Left colon (tissue), 2 donors: ENCODE data around the gene CMTM2. TPM values are rescaled to one million over a fixed set of nuclear protein-coding genes. Genes with fewer than 3 reads are reported as not detected.

Experiments
- ATAC-seq: fragments of 200-7000 bp; cut with Tn5 transposase; one replicate; pipeline ENCODE4 v1.9.1; 2020; ENCODE audit warnings: mild to moderate bottlenecking, moderate library complexity
- DNase-seq, 2 donors: peaks; one replicate each; pipeline ENCODE4 v3.0.0-alpha.2; 2020
- intact Hi-C, 2 donors: fragments of 100-400 bp; cut with DNase I in 1 of 2; cut with micrococcal nuclease in 1 of 2; formaldehyde crosslinking; loops; one replicate each; pipeline versions ENCODE4 v1.11.2 to v1.14.0; 2022; cut with DNase I, micrococcal nuclease
- long read RNA-seq: library from polyadenylated mRNA; unstranded; transcript quantifications from one replicate; pipeline ENCODE4 v2.0.0, GENCODE V29; 2021
- total RNA-seq, 2 donors: library from RNA; stranded (reverse); fragmentation: NEBNext Ultra II Directional; extraction: Animal tissue kit (Norgen Biotek cat#: 25700); gene quantifications; one replicate each; pipeline ENCODE4 v1.2.1, GENCODE V29; 2021
- donor health status: DM: no; HTN: no; CAD: no.
- donor health status: DM: yes; HTN: yes; CAD: no.

CMTM2 gene, protein sequence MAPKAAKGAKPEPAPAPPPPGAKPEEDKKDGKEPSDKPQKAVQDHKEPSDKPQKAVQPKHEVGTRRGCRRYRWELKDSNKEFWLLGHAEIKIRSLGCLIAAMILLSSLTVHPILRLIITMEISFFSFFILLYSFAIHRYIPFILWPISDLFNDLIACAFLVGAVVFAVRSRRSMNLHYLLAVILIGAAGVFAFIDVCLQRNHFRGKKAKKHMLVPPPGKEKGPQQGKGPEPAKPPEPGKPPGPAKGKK
- total RNA-seq = not detected
- long read RNA-seq, partial matches to known transcripts = 3 of 3 reads
- long read RNA-seq, other reads (novel, unspliced or antisense) = 0 of 3 reads

DNA sequence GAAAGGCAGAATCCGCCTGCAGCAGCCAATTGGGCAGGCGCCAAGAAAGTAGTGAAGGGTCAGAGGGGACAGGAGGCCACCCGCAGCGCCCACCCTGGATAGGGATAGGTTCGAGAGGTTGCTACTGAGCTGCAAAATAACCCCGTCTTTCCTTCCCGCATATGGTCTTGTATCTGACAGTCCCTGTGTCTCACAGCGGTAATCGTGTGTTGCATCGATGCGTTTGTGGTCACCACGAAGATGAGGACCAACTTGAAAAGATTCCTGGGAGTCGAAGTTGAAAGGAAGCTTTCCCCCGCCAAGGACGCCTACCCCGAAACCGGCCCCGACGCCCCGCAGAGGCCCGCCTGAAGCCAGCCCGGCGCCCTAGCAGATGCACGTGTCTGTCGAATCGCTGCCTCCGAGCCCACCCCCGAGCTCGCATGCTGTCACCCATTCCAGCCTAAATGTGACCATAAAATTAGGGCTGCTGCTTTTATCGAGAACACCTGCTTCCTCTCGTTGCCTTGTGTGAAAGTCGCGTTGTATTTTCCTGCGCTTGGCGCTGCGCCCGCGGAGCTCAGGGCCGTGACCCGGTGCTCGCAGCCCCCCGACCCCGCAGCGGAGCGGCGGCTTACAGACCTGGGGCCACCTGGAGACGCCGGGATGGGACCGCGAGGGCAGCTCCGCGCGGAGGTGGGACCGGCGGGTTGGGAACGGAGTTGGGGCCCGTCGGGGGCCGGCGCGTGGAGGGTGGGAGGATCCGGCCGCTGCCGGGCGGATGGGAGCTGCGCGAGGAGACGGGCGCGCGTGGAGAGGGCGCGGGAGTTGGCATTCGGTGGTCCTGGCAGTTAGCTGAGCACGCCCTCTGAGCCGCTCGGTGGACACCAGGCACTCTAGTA is at the start of gene CMTM2:
CMTM2 (plus strand) TSS at position 813 of the 881 bp plus-strand sequence. CDS start 145 bp downstream, outside the sequence.
- intact Hi-C loops = no loop called here
- peak; percentile 31 for ATAC-seq
- peak in 1 of 2 donors; percentile 21 for DNase-seq

DNA sequence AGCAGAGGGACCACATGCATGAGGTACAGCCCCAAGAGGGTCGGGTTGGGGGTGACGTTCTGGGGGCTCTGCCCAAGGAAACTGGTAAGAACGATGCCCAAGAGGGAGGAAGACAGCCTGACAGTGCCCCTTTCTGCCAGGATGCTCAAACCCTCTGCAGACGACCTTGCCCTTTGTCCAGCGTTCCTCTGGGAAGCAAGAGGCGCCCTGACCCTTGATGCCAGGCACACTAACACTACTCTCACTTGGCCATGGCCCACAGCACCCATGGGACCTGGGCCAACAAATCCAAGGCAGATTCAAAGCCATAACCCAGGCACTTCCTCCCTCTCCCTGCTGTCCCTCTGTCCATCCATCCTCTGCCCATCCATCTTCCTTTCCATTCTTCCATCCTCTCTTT is 49.8 kb upstream of the CMTM2 start:
- DNase-seq = no peak
- intact Hi-C loops = no loop called here
- ATAC-seq = no peak

DNA sequence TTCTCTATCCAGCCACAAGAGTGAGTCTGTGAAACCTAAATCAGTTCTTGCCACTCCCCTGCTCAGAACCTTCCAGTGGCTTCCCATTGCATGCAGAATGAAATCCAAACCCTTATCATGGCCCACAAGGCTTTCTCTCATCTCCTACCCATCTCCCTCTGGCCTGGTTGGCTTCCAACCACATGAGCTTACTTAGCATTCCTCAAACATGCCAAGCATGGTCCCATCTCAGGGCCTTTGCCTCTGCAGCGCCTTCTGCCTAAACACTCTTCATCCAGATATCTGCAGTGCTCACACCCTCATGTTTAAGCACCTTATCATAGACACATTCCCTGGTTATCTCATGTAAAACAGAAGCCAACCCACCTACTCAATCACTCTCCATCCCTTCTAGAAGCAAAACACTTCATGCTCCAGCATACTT is 44.9 kb upstream of the CMTM2 start:
- no peak for ATAC-seq
- intact Hi-C loops = no loop called here
- DNase-seq = no peak

DNA sequence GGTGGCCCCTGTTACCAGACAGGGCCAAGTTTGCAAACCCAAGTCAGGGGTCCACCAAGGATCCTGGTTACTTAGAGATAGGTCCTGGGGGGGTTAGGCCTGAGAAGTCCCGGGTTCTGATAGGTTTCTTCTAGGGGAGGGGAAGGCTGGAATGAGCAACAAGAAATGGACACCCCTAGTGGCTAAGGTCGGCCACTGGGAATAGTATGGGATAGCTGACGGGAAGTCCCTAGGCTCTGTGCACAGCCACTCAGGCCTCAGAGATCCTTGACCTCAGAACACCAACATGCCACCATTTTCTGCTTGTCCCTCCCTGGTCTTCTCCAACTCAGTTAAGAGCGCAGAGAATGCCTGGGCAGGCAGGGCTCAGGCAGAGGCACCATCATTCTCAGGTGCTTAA is 42.7 kb upstream of the CMTM2 start:
- intact Hi-C loops = no loop called here

DNA sequence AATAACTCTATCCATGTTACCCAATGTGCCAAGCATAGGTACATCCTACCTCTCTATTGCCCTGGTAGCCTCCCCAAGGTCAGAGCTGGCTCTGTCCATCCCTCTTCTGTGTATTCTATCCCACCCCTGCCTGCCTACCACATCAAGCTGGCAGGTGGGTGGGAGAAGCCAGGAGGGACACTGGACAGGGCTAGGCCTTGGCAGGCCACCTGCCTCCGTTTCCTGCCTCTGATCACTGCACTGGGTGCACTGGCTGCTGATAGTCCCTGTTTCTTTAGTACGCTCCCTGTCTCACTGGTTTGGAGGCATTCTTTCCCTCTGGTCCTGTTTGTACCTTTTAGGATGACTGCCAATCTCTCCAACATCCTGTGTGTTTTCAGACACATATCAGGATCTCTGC is 42.0 kb upstream of the CMTM2 start:
- intact Hi-C loops = no loop called here
- DNase-seq (no peak), ATAC-seq (no peak)

More for the DNA sequence above, 42.7 kb upstream of the CMTM2 start:
- ATAC-seq = no peak
- no peak for DNase-seq

DNA sequence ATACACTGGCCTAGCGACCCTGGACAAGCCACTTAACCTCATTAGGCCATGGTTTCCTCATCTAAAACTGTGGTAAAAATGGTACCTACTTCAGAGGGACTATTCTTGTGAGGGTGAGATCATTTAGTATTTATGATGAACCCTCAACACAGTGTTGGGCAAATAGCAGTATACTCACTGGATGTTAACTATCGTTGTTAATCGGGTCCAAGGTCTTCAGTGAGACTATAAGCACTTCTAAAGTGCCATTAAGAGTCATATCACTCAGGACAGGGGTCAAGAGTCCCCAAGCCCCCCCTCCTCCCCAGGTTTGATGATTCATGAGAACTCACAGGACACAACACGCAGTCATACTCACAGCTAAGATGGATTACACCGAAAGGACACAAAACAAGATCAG is 40.4 kb upstream of the CMTM2 start:
- ATAC-seq = peak; percentile 64
- intact Hi-C loops = no loop called here
- no peak for DNase-seq

DNA sequence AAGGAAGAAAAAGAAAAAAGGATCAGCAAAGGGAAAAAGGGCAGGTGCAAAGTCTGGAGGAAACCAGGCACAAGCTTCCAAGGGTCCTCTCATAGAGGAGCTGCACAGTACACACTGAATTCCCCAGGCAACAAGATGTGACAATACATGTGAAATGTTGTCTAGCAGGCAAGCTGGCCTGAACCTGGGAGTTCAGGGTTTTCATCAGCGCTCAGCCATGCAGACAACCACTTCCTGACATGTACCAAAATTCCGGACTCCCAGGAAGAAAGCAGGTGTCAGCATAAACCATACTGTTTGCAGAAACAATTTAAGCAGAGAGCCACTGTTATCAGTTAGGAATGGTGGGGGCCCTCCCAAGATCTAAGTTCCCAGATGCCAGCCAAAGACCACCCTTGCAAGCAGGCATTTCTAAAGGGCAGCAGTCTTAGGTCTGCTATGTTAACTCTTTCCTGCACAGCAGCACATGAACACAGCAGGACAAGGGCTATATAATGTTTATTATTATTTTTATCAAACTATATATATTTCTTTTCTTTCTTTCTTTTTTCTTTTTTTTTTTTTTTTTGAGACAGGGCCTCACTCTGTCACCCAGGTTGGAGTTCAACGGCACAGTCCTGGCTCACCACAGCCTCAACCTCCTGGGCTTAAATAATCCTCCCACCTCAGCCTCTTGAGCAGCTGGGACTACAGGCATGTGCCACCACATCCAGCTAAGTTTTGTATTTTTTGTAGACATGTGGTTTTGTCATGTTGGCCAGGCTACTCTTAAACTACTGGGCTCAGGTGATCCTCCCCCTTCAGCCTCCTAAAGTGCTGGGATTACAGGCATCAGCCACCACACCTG is 39.4 kb upstream of the CMTM2 start:
- no peak for ATAC-seq
- intact Hi-C loops = no loop called here
- no peak for DNase-seq

DNA sequence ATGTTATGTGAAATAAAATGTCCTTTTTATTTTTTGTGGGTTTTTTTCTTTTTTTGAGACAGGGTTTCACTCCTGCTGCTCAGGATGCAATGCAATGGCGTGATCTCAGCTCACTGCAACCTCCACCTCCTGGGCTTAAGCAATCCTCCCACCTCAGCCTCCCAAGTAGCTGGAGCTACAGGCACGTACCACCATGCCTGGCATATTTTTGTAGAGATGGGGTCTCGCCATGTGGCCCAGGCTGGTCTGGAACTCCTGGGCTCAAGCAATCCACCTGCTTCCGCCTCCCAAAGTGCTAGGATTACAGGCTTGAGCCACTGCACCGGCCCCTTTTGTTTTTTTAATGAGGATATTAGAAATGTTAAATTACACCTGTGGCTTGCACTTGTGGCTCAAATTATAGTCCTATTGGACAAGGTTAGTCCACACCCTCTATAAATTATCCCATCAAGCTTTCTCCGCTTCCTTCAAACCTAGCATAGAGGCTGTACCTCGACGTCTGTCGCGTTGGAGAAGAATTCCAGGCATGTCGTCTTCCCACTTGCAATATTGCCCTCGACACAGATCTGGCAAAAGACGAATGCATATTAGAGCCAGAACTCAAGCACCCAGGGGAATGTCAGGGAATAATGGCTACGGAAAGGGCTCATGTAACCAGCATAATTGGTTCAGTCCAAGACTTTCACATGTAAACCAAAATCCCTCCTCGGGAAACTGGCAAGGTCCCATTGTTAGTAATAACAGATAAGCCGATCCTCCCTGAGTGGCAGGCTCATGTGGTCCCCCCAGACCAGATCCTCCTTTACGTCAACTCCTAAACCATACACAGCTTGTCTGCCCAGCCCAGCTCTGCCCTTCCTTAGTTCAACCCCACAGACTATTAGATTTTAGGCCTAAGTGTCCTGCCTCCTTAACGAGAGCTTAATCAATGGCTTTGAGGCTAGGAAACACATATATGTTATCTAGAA is 37.6 kb upstream of the CMTM2 start:
- intact Hi-C loops = no loop called here
- no peak for ATAC-seq
- DNase-seq = no peak

DNA sequence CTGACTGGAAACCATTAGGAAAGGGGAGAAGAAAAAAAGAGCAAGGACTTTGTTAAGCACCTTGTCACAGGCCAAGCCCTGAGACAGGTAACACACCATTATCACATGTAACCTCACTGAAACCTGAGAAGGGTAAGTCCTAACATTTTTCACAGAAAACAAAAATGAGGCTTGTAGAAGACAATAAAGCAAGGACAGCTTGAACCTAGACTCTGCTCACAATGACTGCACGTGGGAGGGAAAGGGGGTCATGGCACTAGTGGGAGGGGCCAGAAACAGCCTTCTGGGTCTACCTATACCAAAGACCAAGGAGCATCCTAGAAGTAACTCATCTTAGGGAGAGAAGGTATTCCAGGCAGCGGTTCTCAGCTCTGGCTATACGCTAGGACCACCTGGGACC is 36.9 kb upstream of the CMTM2 start:
- DNase-seq (no peak), ATAC-seq (no peak)
- intact Hi-C loops = no loop called here

DNA sequence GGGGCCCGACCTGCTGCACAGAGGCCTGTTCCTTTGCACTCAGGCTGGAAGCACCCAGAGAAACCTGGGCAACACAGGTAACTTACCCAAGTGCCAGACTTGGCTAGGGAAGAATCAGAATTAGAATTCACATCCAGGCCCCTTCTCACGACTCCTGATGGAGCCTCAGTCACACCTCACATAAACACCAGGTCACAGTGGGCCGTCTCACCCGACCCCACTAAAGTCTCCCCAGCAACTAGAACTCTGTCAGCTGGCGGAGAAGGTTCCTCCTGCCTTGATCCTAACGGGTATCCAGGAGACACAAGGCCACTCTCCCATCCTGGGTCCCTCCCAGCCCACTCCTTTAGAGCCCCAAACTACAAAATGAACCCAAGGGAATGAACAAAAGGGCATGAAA is 35.7 kb upstream of the CMTM2 start:
- no peak for ATAC-seq
- no peak for DNase-seq
- intact Hi-C loops = no loop called here

DNA sequence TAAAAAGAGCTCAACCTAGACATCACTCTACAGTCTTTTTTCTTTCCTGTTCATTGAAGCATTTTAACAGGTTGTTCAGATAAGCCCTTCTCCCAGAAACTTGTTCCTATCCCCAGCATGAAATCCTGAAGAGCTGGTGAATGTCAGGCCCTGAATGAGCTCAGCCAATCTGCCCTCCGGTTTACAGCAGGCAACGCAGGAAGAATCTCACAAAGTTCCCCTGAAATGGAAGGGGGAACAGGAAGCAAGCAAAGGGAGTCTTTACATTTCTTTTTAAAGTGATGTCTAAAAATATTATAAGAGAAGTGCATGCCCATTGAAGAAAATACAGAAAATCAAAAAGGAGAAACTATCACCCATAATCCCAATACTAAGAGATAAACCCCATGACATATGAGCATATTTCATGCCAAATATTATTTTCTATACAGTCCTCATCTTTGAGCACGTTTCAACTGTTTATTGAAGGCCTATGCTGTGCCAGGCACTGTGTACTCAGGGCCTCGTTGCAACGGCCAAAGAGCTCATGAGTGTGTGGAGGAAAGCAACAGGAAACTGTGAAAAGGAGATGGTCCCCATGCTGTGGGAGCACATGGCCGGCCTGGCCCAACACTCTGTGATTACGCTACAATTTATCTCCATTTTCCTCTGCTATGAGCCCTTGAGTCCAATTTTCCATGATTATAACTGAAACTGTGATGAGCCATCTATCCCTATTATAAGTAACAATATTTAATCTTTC is 35.1 kb upstream of the CMTM2 start:
- no peak for ATAC-seq
- intact Hi-C loops = no loop called here
- no peak for DNase-seq

DNA sequence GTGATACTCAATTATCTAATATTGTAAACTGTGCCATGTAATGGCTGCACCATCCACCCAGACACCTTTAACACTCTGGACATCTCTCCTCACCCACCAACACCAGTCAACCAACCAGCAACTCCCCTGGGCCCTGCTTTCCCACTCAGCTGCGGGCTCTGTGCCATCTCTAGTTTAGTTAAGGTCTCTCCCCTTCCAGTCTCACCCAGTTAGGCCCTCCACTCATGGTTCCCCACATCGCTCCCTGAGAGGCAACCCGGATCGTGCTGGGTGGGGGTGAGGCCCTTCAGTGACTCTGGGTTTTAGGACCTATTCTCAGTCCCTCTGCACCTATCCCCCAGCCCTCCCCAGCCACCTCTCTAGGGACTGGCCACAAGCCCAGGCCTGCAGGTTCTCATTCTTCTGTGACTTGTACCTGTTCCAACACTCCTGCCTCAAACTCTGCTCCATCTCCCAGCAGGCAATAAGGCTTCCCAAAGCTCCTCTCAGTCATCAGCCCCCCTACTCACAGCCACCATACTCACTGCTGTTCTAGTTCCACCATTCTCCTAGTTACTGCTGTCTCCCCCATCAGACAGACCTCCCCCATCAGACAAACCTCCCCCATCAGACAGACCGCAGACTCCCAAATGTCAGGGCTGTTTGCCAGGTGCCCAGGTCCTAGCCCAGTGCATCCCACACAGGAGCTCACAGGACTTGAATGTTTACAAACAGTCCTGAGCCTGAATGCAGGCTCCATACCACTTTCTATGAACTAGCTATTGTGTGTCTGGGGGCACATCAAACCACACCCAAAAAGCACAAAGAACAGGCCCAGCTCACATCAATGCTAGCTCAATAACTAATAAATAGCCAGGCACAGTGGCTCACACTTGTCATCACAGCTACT is 31.9 kb upstream of the CMTM2 start:
- ATAC-seq (no peak), DNase-seq (no peak)
- intact Hi-C loops = no loop called here

DNA sequence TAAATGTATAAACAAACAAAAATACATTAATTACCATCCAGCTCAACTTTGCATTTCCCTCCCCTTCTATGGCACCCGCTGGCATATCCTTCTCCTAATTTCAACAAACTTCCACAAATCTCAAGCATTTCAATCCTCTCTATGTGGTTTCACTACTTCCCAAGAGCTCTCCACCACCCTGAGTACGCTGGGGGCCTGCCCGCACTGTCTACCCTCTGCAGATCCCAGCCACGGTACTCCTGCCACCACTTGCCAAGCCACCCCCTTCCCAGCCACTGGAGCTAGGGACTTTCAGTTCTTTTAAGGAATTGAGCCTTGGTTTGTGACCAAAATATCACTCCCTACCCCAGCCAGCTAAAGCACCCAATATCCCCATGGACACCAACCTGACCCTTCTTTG is 31.2 kb upstream of the CMTM2 start:
- DNase-seq = no peak
- no peak for ATAC-seq
- intact Hi-C loops = no loop called here

DNA sequence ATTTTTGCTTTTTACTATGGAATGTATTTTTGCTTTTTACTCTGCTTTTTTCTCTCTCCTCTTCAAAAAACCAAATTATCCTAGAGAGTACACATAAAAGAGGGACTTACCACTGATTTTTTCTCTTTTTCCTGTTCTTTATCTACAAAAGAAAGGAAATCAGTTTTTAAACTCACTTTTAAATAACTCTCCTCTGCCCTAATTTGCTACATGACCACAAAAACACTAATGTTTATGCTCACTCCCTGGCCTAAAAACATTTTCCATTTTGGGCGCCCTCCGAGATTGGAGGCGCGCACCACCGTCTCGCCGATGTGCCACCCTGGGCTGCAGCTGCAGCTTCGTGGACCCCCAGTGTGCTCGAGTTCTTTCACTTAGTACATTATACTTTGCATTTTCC is 30.4 kb upstream of the CMTM2 start:
- intact Hi-C loops = no loop called here

DNA sequence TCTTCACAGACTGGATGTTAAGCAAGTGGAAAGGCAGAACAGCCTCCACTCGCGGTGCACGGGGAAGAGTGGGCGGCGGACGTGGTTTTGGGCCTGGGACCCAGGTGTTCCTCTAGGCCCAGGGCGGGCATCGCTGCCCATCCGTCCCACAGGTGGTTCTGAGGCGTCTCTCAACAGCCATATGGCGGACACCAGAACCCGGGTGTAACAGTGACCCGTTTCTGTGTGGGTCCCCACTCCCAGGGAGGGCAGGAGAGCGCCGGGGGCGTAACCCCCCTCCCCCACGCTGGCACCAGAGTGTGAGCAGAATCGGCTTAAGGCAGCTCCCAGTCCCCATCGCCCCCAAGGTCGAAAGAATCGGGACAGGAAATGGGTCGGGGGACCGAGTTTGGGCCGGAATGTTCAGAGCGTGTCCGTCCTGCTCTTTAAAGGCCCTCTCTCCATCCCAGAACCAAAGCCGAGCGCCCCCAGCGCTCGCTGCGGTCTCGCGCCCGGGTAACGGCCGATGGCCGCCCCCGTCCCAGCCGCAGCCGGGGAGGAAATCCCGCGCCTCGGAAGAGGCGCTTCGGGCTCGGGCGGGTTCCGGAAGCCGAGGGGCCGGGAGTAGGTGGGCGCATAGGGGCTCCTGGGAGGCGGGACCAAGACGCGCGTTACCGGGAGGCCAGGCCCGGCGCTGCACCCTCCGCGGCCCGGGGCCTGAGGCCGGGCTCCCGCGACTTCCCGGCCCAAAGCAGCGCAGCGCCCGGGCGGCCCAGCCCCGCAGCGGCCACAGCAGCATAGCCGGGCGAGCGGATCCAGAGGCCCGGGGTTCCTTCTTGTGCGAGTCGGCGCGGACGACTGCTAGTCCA is 29.8 kb upstream of the CMTM2 start, which contains the start of gene TK2:
TK2 (minus strand) TSS at position 839 of the 848 bp plus-strand sequence; CDS start at position 778, 61 bp downstream.
- intact Hi-C loops = no loop called here
- peak; percentile 52 for ATAC-seq

More for the DNA sequence above, 30.4 kb upstream of the CMTM2 start:
- DNase-seq (no peak), ATAC-seq (no peak)

DNA sequence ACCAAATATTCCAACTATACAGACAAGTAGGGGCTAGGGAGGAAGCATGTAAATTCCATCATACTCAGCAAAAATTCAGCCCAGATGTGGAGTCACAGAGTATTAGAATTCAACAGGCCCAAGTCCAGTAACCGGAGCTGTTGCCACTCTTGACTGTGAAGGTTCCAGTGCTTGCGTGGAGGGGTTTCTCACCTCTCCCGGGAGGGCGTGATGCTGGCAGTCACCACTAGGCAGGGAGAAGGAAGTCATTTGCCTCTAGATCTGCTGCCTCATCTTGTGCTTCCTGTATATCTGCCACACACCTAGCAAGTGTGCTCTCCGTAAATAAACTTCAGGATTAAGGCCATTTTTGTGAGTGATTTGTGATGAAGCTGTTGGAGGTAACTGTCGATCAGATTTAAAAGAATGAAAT is 27.9 kb upstream of the CMTM2 start:
- DNase-seq (peak; percentile 47 to 52), ATAC-seq (no peak)
- intact Hi-C loops = no loop called here

More for the DNA sequence above, 29.8 kb upstream of the CMTM2 start, which contains the start of gene TK2:
- DNase-seq = peak; percentile 51 to 78
